ENCODE data around the gene ABLIM3.
A peak's percentile ranks its signal among the peaks of the same experiment; 100 is the strongest.
"Not testable (repeated sequence)": the region's sequence is repeated elsewhere in the genome, so short reads cannot be mapped to it uniquely, and the experiment has no call there.

ABLIM3 gene

GRCh38 chr5:149257889-149258705 lies 116.8 kb downstream of the ABLIM3 start:
- DNase-seq (ENCODE audit: low read depth) = no peak

GRCh38 chr5:149260761-149261160 lies 119.5 kb downstream of the ABLIM3 start:
- no peak for DNase-seq (ENCODE audit: low read depth)

GRCh38 chr5:149261246-149261645 lies 120.0 kb downstream of the ABLIM3 start:
- DNase-seq (ENCODE audit: low read depth) = no peak

- no peak for DNase-seq (ENCODE audit: low read depth)
Observed at GRCh38 chr5:149262315-149262714, 121.0 kb downstream of the ABLIM3 start.

GRCh38 chr5:149264439-149265067 lies 123.3 kb downstream of the ABLIM3 start:
- DNase-seq (ENCODE audit: low read depth) = no peak

GRCh38 chr5:149265068-149265465 lies 123.8 kb downstream of the ABLIM3 start:
- no peak for DNase-seq (ENCODE audit: low read depth)

GRCh38 chr5:149265597-149265996 lies 124.3 kb downstream of the ABLIM3 start:
- no peak for DNase-seq (ENCODE audit: low read depth)

GRCh38 chr5:149267241-149267973 lies 126.1 kb downstream of the ABLIM3 start:
- no peak for DNase-seq (ENCODE audit: low read depth)

GRCh38 chr5:149268928-149269557 lies 127.8 kb downstream of the ABLIM3 start:
- DNase-seq (ENCODE audit: low read depth) = peak; percentile 24

- DNase-seq (ENCODE audit: low read depth) = no peak
Observed at GRCh38 chr5:149271195-149271715, 130.0 kb downstream of the ABLIM3 start.

GRCh38 chr5:149271716-149272563 lies 130.6 kb downstream of the ABLIM3 start, which contains the start of gene AFAP1L1:
AFAP1L1 (plus strand) TSS chr5:149271859; CDS start chr5:149271969, 110 bp downstream.
- DNase-seq (ENCODE audit: low read depth) = no peak

GRCh38 chr5:149272781-149273180 lies 131.5 kb downstream of the ABLIM3 start:
- DNase-seq (ENCODE audit: low read depth) = not testable (repeated sequence)

GRCh38 chr5:149273237-149273636 lies 131.9 kb downstream of the ABLIM3 start:
- no peak for DNase-seq (ENCODE audit: low read depth)

GRCh38 chr5:149273950-149274349 lies 132.7 kb downstream of the ABLIM3 start:
- DNase-seq (ENCODE audit: low read depth) = no peak

GRCh38 chr5:149274939-149275338 lies 133.6 kb downstream of the ABLIM3 start:
- no peak for DNase-seq (ENCODE audit: low read depth)

- DNase-seq (ENCODE audit: low read depth) = no peak
Observed at GRCh38 chr5:149277801-149278200, 136.5 kb downstream of the ABLIM3 start.

GRCh38 chr5:149278451-149279210 lies 137.3 kb downstream of the ABLIM3 start:
- DNase-seq (ENCODE audit: low read depth) = no peak

- no peak for DNase-seq (ENCODE audit: low read depth)
Observed at GRCh38 chr5:149279661-149280060, 138.4 kb downstream of the ABLIM3 start.

GRCh38 chr5:149280124-149280523 lies 138.8 kb downstream of the ABLIM3 start:
- DNase-seq (ENCODE audit: low read depth) = no peak

- DNase-seq (ENCODE audit: low read depth) = no peak
Observed at GRCh38 chr5:149280802-149281201, 139.5 kb downstream of the ABLIM3 start.
